ENCODE data around the gene CHL1. TPM values are rescaled to one million over a fixed set of nuclear protein-coding genes. Genes with fewer than 3 reads are reported as not detected.

Gene CHL1
- 10 to 100 TPM; 10.4 to 41.5 (median 25.4) TPM for total RNA-seq

GRCh38 chr3:196311-197148 lies at the start of gene CHL1:
TSS of gene CHL1 (plus strand) at chr3:196763. CDS start at chr3:319777, 123,014 bp downstream.
- peaks cover 0 to 13% (median 0%) of the 10 kb centered on the region in 4 donors for H3K4me1 ChIP-seq
- peaks cover 35% of the 10 kb centered on the region for H3K27me3 ChIP-seq
- peak within 1 kb of the TSS; percentile 36 to 68 (median 46) for H3K27ac ChIP-seq
- intact Hi-C loops (cut with DNase I; ENCODE audit: low total_unique reads) (no loop called here), in situ Hi-C loops (cut with MboI; ENCODE audit: low pct_ligation_motif_present in 1 of 4, low pct_unique_long_range_greater_than_20kb in 1 of 4, low sequenced_read_pairs in 3 of 4) (no loop called here)
- no peaks in the 10 kb centered on the region for H3K36me3 ChIP-seq
- no peak for TF ChIP-seq EP300 (IDR thresholded peaks at IDR 0.05; ENCODE audit: low read depth)
- TF ChIP-seq POLR2A (IDR thresholded peaks at IDR 0.05), result no peak
- TF ChIP-seq, protein P1, sequence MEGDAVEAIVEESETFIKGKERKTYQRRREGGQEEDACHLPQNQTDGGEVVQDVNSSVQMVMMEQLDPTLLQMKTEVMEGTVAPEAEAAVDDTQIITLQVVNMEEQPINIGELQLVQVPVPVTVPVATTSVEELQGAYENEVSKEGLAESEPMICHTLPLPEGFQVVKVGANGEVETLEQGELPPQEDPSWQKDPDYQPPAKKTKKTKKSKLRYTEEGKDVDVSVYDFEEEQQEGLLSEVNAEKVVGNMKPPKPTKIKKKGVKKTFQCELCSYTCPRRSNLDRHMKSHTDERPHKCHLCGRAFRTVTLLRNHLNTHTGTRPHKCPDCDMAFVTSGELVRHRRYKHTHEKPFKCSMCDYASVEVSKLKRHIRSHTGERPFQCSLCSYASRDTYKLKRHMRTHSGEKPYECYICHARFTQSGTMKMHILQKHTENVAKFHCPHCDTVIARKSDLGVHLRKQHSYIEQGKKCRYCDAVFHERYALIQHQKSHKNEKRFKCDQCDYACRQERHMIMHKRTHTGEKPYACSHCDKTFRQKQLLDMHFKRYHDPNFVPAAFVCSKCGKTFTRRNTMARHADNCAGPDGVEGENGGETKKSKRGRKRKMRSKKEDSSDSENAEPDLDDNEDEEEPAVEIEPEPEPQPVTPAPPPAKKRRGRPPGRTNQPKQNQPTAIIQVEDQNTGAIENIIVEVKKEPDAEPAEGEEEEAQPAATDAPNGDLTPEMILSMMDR (IDR thresholded peaks at IDR 0.05), result no peak
- TF ChIP-seq POLR2AphosphoS5 (IDR thresholded peaks at IDR 0.05), result no peak
- DNase-seq, result no peak
- H3K9me3 ChIP-seq, result no peaks in the 10 kb centered on the region
- peak within 1 kb of the TSS; percentile 27 to 49 (median 36) for H3K4me3 ChIP-seq
- WGBS, 2 donors (ENCODE audit: low coverage in 1 of 2), result 12 to 15% methylated on average over 4 to 35 of the region's 64 CpGs

DNA sequence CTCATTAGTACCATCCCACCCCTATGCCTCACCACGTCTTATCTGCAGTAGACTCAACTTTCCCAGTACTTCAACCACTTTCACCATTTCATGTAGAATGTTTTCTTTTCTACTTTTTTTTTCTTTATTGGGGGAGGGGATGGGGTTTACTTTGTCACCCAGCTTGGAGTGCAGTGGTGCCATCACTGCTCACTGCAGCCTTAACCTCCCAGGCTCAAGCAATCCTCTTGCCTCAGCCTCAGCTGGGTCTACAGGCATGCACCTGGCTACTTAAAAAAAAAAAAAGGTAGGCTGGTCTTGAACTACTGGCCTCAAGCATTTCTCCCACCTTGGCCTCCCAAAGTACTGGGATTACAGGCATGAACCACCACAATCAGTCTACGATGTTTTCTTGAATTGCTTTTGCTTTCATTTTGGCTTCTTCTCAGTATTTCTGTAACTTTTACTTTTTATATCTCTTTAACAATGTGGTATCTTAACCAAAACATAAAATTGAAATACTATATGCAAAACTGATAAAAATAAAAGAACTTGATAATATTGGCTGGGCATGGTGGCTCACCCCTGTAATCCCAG lies 44.9 kb upstream of the CHL1 start:
- H3K4me1 ChIP-seq, result no peaks in the 10 kb centered on the region
- WGBS, 2 donors (ENCODE audit: low coverage in 1 of 2), result 74 to 88% methylated on average over 2 of the region's 2 CpGs
- H3K36me3 ChIP-seq, result no peaks in the 10 kb centered on the region
- in situ Hi-C loops (cut with MboI; ENCODE audit: low pct_ligation_motif_present in 1 of 4, low pct_unique_long_range_greater_than_20kb in 1 of 4, low sequenced_read_pairs in 3 of 4) (no loop called here), intact Hi-C loops (cut with DNase I; ENCODE audit: low total_unique reads) (no loop called here)
- no peak for TF ChIP-seq POLR2AphosphoS5 (IDR thresholded peaks at IDR 0.05)
- TF ChIP-seq POLR2A (IDR thresholded peaks at IDR 0.05), result no peak
- TF ChIP-seq EP300 (IDR thresholded peaks at IDR 0.05; ENCODE audit: low read depth), result no peak
- TF ChIP-seq, protein P1 (IDR thresholded peaks at IDR 0.05), result no peak
- H3K27me3 ChIP-seq, result no peaks in the 10 kb centered on the region
- DNase-seq, result no peak
- no peak overlapping the region for H3K27ac ChIP-seq
- H3K9me3 ChIP-seq, result no peaks in the 10 kb centered on the region
- H3K4me3 ChIP-seq, result no peak overlapping the region

DNA sequence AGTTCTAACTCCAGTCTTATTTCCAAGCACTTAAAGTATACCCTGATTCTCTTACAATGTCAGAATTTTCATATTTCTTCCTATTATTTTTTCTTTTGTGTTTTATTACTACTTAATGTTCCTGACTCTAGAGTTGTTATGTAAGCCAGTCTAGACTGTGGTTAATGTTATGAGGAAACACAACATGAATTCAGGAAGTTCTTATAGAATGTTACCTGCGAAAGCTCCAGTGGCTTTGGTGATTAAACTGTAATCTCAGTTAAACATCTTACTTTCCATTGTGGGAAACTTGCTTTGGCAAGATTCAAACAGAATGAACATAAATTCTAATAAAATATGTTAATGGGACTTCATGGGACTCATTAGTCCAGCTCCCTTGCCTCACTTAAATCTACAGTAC lies 36.6 kb upstream of the CHL1 start:
- no peak for DNase-seq
- no peaks in the 10 kb centered on the region for H3K27me3 ChIP-seq
- H3K36me3 ChIP-seq, result no peaks in the 10 kb centered on the region
- in situ Hi-C loops (cut with MboI; ENCODE audit: low pct_ligation_motif_present in 1 of 4, low pct_unique_long_range_greater_than_20kb in 1 of 4, low sequenced_read_pairs in 3 of 4), result no loop called here
- no peak overlapping the region for H3K4me3 ChIP-seq
- 62 to 100% methylated on average over 1 of the region's 1 CpG for WGBS, 2 donors (ENCODE audit: low coverage in 1 of 2)
- intact Hi-C loops (cut with DNase I; ENCODE audit: low total_unique reads), result no loop called here
- no peaks in the 10 kb centered on the region for H3K9me3 ChIP-seq
- H3K4me1 ChIP-seq, result no peaks in the 10 kb centered on the region
- TF ChIP-seq, protein P1 (IDR thresholded peaks at IDR 0.05), result no peak
- TF ChIP-seq EP300 (IDR thresholded peaks at IDR 0.05; ENCODE audit: low read depth), result no peak
- TF ChIP-seq POLR2A (IDR thresholded peaks at IDR 0.05), result no peak
- no peak for TF ChIP-seq POLR2AphosphoS5 (IDR thresholded peaks at IDR 0.05)
- H3K27ac ChIP-seq, result no peak overlapping the region

- no peaks in the 10 kb centered on the region for H3K36me3 ChIP-seq
- H3K27ac ChIP-seq, result no peak overlapping the region
- TF ChIP-seq EP300 (IDR thresholded peaks at IDR 0.05; ENCODE audit: low read depth) (no peak), POLR2A (IDR thresholded peaks at IDR 0.05) (no peak), POLR2AphosphoS5 (IDR thresholded peaks at IDR 0.05) (no peak)
- TF ChIP-seq, protein P1 (IDR thresholded peaks at IDR 0.05), result no peak
- intact Hi-C loops (cut with DNase I; ENCODE audit: low total_unique reads) (loop anchor here (2.0 kb wide), 1 partner anchor 43 kb away; no protein-coding TSS in a partner anchor), in situ Hi-C loops (cut with MboI; ENCODE audit: low pct_ligation_motif_present in 1 of 4, low pct_unique_long_range_greater_than_20kb in 1 of 4, low sequenced_read_pairs in 3 of 4) (no loop called here)
- H3K27me3 ChIP-seq, result no peaks in the 10 kb centered on the region
- H3K4me1 ChIP-seq, result no peaks in the 10 kb centered on the region
- H3K4me3 ChIP-seq, result no peak overlapping the region
- no peak for DNase-seq
- H3K9me3 ChIP-seq, result no peaks in the 10 kb centered on the region
Measured at GRCh38 chr3:166071-166470, 30.5 kb upstream of the CHL1 start.

All from transverse colon (tissue), 4 donors.